ENCODE measurements around the gene CCDC148.
"Not testable (repeated sequence)": the region's sequence is repeated elsewhere in the genome, so short reads cannot be mapped to it uniquely, and the experiment has no call there.

Gene CCDC148

DNA sequence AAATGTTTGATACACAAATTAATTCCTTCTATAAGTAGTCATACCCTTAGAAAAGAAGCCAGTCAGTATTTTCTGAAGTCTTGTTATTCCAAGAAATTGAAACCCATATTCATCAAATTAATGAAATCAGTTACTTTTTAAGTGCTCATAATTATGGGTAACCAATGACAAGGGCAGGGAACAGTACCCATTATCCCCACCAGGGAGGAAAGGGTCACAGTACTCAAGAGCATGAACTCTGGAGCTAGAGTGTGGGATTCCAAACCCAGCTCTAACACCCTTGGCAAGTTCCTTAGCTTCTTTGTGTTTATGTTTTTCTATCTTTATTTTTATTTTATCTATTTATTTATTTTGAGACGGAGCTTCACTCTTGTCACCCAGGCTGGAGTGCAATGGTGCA, 68.4 kb downstream of the CCDC148 start:
- no peak for DNase-seq (ENCODE audit: low read depth, low spot score)
- H3K4me3 ChIP-seq (ENCODE audit: low read length), result no peak overlapping the region

DNA sequence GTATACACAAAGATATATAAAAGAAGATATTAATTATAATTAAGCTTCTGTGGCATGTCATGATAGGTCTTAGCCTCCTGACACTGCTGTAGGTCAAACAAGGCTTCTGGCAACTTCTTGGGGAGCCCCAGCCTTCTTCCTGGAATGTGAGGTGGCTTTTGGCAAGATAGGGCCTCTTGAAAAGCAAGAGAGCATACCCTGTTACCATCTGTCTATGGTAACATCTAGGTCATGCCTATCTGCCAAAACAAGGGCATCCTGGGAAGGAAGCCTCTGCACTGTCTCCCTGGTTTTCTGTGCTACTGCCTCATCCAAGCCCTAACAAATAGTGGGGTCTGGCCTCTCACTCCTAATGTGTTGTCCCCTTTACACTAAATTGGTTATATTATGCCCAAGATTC, 70.9 kb downstream of the CCDC148 start:
- H3K4me3 ChIP-seq (ENCODE audit: low read length), result no peak overlapping the region
- no peak for DNase-seq (ENCODE audit: low read depth, low spot score)

DNA sequence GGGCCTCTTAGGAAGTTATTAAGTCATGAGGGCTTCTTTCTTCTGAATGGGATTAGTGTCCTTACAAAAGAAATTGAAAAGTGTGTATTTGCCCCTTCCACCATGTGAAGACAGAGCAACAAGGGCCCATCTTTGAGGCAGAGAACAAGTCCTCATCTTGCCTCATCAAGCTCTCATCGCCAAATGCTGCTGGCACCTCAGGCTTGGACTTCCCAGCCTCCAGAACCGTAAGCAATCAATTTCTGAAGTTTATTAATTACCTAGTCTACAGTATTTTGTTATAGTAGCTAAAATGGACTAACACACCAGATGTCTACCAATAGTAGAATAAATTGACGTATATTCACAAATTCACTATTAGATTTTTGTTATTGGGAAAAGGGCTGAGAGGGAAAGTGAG, 74.6 kb downstream of the CCDC148 start:
- DNase-seq (ENCODE audit: low read depth, low spot score), result no peak
- H3K4me3 ChIP-seq (ENCODE audit: low read length), result no peak overlapping the region

DNA sequence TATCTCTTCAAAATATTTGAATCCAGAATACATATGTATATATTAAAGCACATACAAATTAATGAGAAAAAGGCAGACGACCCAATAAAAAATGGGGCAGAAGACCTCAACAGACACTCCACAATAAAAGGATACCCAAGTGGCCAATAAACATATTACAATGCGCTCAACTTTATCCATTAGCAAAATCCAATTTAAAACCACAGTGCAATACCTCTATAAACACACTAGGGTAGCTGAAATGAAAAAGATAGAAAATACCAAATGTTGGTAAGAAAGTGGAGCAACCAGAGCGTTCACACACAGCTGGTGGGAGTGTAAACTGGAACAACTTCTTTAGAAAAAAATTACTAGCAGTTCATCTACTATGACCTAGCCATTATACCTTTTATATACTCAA, 75.3 kb downstream of the CCDC148 start:
- H3K4me3 ChIP-seq (ENCODE audit: low read length), result no peak overlapping the region
- DNase-seq (ENCODE audit: low read depth, low spot score), result no peak

DNA sequence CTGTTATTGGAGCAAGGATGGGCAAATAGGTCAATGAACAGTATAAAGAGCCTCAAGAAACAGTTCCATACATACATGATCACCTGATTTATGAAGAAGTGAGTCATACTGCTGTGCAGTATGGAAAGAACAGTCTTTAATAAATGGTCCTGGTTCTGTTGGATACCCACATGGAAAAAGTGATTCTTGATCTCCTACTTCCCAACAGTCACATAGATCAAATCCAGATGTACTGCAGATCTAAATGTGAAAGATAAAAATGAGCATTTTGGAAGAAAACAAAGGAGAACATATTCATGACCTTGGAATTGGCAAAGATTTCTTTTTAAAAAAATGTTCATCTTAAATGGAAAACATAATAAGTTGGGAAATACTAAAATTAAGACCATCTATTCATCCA, 75.8 kb downstream of the CCDC148 start:
- H3K4me3 ChIP-seq (ENCODE audit: low read length), result no peak overlapping the region
- DNase-seq (ENCODE audit: low read depth, low spot score), result no peak

DNA sequence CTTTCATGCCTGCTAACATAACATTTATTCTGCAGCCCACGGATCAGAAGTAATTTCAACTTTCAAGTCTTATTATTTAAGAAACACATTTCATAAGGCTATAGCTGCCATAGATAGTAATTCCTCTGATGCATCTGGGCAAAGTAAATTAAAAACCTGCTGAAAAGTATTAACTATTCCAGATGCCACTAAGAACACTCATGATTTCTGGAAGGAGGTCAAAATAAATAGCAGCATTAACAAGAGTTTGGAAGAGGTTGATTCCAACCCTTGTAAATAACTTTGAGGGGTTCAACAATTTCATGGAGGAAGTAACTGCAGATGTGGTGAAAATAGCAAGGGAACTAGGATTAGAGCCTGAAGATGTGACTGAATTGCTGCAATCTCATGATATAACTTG, 77.6 kb downstream of the CCDC148 start:
- no peak for DNase-seq (ENCODE audit: low read depth, low spot score)
- H3K4me3 ChIP-seq (ENCODE audit: low read length), result no peak overlapping the region

DNA sequence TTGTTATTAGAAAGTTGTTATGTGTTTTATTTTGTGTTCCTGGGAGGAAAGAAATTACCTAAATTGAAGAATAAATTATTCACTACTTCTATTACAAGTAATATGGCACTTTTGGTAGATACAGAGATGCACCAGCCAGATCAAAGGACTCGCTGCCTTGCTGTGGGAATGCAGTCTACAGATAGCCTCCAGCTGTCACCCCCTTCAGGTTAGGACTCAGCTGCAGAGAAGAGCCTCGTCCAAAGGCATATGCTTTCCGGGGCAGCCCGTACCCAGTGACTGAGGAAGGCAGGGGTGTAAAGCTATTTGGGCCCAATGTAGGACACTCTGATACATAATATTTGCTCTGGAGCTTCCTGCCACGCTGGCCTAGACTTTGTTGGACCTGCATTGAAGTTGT, 90.2 kb downstream of the CCDC148 start:
- no peak for DNase-seq (ENCODE audit: low read depth, low spot score)
- no peak overlapping the region for H3K4me3 ChIP-seq (ENCODE audit: low read length)

DNA sequence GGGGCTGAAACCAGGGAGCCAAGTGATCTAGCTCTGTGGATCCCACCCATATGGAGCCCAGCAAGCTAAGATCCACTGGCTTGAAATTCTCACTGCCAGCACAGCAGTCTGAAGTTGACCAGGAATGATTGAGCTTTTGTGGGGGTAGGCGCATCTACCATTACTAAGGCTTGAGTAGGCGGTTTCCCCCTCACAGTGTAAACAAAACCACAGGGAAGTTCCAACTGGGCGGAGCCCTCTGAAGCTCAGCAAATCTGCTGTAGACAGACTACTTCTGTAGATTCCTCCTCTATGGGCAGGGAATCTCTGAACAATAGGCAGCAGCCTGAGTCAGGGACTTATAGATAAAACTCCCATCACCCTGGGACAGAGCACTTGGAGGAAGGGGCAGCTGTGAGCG, 96.7 kb downstream of the CCDC148 start:
- DNase-seq (ENCODE audit: low read depth, low spot score), result no peak

DNA sequence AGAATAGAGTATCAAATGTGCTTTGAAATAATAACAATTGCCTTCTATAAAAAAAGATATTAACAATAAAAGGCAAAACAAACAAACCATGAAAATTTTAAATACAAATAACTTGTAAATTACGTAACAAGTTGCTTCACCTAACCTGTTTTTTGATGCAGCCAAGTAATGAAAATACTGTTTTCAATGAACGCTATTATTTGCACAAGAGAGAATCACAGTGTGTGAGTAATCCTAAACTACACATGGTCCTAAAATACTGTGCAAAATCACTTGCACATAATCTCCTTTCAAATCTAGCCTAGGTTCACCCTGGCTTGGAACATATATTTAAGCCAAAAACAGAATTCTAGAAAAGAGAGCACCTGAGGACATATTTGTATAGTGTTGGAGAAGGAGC, 98.9 kb downstream of the CCDC148 start:
- DNase-seq (ENCODE audit: low read depth, low spot score), result no peak
- no peak overlapping the region for H3K4me3 ChIP-seq (ENCODE audit: low read length)

More for the DNA sequence above, 96.7 kb downstream of the CCDC148 start:
- no peak overlapping the region for H3K4me3 ChIP-seq (ENCODE audit: low read length)

DNA sequence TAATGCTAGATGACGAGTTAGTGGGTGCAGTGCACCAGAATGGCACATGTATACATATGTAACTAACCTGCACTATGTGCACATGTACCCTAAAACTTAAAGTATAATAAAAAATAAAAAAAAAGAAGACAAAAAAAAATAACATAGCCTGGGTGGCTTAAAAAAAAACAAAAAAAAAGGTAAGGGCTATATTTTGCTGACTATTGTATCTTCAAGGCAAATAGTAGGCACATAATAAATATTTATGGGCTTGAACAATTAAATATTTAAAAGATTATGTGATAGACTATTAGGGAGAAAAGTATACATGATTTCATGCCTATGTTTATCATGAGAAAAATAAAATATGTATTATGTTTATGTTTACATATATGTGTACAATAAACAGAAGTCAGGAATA, 99.4 kb downstream of the CCDC148 start:
- DNase-seq (ENCODE audit: low read depth, low spot score), result no peak
- no peak overlapping the region for H3K4me3 ChIP-seq (ENCODE audit: low read length)

DNA sequence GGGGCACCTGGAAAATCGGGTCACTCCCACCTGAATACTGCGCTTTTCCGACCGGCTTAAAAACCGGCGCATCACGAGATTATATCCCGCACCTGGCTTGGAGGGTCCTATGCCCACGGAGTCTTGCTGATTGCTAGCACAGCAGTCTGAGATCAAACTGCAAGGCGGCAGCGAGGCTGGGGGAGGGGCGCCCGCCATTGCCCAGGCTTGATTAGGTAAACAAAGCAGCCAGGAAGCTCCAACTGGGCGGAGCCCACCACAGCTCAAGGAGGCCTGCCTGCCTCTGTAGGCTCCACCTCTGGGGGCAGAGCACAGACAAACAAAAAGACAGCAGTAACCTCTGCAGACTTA, 105.1 kb downstream of the CCDC148 start:
- not testable (repeated sequence) for H3K4me3 ChIP-seq (ENCODE audit: low read length); DNase-seq (ENCODE audit: low read depth, low spot score)

DNA sequence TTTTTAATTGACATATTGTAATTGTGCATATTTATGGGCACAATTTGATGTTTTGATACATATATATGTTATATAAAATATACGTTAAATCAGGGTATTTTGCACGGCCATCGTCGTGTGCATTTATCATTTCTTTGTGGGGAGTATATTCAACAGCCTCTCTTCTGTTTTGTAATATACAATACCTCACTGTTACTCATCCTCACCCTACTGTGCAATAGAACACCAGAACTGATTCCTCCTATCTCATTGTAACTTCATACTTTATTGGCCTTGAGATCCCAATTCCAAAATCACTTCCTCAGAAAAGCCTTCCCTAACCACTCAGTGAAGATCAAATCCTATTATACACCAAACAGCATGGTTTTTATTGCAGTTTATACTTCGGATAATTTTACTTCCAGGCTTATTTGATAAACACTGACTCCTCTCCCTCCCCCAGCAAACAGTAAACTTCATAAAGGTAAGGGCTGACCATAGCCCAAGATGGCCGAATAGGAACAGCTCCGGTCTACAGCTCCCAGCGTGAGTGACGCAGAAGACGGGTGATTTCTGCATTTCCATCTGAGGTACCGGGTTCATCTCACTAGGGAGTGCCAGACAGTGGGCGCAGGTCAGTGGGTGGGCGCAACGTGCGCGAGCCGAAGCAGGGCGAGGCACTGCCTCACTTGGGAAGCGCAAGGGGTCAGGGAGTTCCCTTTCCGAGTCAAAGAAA, 105.6 kb downstream of the CCDC148 start:
- H3K4me3 ChIP-seq (ENCODE audit: low read length); DNase-seq (ENCODE audit: low read depth, low spot score): not testable (repeated sequence)

DNA sequence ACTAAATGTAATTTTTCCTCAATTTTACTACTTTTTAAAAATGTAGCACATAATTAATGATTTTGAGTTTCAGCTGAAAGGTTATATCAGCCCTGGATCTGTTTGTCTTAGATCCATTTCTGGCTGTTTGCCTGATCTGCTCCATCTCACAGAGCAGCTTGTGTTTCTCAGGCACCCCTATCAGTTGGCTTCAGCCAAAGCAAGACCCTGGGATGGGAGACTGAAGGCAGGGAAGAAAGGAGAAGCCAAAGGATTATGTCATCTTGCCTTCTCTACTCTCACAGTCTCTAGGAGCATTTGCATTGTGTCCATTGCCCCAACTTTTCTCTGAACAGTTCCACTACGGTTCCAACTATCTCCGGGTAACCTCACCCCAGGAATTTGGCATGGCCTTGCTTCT, 110.5 kb downstream of the CCDC148 start:
- H3K4me3 ChIP-seq (ENCODE audit: low read length), result no peak overlapping the region
- no peak for DNase-seq (ENCODE audit: low read depth, low spot score)

DNA sequence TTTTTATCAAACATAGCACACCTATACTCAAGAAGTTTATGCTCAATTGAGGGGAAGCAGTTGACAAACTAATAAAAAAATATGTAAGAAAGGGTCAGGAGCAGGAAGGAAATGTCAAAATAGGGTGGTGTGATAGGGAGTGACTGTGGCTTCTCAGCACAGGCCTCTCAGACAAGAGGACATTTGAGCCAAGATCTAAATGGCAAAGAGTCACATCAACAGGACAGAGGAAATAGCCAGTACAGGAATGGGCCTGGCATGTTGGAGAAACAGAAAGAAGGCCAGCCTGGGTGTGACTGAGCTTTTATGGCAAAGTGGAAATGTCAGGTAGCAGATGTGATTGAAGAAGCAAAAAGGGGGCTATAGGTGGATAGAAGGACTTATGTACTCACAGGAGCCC, 117.0 kb downstream of the CCDC148 start:
- H3K4me3 ChIP-seq (ENCODE audit: low read length), result no peak overlapping the region
- DNase-seq (ENCODE audit: low read depth, low spot score), result no peak

DNA sequence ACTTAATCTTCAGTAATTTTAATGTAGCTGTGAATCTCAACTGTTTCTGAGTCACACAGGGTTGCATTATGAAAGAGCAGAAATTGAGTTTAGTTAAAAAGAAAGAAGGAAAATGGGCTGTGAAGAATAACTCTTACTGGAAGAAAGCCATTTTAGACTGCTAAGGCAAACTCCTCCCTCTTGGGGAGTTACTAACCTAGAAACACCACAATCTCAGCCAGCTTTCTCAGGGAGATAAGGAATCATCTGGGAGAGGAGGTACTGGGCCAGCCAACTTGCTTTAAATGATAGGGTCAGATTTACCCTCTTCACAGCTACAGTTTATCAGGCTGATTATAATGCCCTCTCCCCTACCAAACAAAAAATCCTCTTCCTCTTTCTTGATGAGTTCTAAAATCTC, 119.5 kb downstream of the CCDC148 start:
- H3K4me3 ChIP-seq (ENCODE audit: low read length), result no peak overlapping the region
- no peak for DNase-seq (ENCODE audit: low read depth, low spot score)

DNA sequence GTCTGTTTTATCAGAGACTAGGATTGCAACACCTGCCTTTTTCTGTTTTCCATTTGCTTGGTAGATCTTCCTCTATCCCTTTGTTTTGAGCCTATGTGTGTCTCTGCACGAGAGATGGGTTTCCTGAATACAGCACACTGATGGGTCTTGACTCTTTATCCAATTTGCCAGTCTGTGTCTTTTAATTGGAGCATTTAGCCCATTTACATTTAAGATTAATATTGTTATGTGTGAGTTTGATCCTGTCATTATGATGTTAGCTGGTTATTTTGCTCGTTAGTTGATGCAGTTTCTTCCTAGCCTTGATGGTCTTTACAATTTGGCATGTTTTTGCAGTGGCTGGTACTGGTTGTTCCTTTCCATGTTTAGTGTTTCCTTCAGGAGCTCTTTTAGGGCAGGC, 124.8 kb downstream of the CCDC148 start:
- not testable (repeated sequence) for H3K4me3 ChIP-seq (ENCODE audit: low read length); DNase-seq (ENCODE audit: low read depth, low spot score)

DNA sequence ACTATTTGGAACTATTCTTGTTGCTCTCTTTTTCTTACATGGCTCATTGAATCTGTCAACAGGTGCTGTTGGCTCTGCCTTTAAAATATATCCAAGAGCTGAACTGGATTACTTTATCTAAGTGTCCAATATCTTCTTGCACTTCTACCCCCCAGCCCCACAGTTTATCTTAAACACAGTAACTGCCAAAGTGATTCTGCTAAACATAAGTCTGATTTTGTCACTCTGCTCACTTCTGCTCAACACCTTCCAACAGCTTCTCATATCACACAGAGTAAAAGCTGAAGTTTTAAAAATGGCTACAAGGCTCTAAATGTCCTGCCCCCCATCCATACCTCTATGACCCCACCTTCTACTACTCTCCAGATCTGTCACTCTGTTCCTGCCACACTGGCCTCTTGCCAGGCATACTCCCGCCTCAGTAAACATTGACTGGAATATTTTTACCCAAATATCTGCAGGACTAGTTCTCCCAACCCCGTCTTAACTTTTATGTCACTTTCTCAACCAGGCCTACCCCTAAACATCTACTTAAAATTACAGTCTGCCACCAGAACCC, 130.7 kb downstream of the CCDC148 start:
- no peak for DNase-seq (ENCODE audit: low read depth, low spot score)
- H3K4me3 ChIP-seq (ENCODE audit: low read length), result no peak overlapping the region

DNA sequence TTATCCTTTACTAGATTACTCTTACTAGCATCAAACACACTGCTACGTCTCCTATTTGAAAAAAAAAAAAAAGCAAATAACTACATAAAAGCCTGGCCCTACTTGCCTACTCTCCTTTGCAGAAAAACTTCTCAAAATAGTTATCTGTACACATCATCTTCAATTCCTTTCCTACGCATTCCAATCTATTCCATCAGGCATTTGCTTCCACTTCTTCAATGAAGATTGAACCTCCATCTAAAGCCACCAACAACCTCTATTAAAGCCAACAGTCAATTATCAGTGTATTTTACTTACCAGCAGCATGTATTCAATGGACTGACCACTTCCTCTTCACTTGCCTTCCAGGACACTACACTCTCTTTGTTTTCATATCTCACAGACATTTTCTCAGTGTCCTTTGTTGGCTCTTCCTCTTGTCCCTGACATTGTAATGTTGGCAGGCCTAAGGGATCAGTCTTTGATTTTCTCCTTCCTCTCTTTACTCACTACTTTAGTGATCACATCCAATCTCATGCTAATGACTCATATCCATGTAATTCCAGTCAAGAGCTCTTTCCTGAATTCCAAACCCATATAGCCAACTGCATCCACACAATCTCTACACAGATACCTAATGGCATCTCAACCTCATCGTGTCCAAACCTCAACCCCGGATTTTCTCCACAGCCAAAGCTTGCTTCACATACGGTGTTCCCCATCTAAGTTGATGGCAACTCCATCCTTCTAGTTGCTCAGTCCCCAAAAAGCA, 131.3 kb downstream of the CCDC148 start:
- DNase-seq (ENCODE audit: low read depth, low spot score), result no peak
- no peak overlapping the region for H3K4me3 ChIP-seq (ENCODE audit: low read length)

DNA sequence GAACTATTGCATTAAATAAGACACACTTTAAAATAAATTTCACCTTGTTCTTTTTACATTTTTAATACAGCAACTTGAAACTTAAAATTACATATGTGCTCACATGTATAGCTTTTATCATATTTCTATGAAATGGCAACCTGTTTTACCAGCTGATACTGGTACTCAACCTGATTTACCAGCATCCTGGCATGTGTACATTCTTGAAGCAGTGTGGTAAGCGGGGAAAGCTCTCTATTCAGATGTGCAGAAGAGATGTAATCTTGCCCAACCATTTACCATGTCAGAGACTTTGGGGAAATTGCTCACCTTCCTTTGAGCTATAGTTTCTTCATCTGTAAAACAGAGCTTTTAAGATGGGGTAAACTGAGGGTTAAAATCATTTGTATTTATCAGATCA, 133.2 kb downstream of the CCDC148 start:
- no peak for DNase-seq (ENCODE audit: low read depth, low spot score)
- H3K4me3 ChIP-seq (ENCODE audit: low read length), result no peak overlapping the region

DNA sequence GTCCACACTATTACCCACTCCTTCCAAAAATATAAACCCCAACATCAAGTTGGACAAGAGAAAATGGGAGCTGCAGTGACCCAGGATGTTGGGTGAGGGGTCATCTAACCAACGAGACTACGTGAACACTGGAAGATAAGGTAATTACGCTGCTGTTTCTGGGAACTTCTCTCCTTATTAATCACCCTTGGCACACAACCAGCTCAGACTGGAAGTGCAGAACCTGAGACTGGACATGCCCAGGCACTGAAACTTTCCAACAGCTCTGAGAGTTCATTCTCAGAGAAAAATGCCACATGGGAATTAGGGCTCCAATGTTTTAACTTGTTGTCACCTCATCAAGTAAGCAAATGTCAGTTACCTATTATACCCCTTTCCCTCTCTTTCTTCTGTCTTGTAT, 135.3 kb downstream of the CCDC148 start:
- DNase-seq (ENCODE audit: low read depth, low spot score), result no peak
- no peak overlapping the region for H3K4me3 ChIP-seq (ENCODE audit: low read length)

DNA sequence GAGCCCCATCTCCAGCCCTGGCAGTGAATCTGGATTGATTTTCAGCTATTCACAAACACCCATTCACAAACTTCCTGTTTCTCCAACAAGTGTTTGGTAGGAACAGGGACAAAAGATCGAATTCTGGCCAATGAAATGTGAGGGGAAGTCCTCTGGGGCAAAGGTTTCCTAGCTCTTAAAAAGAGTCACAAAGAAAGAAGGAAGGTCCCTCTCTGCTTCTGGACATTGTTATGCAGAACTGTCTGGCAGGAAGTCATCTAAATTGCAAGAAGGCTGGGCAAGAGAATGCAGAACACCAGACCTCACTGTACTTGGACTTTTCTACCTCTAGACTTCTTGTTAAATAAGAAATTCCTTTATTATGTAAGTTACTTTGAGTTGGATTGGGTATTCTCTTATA, 137.3 kb downstream of the CCDC148 start:
- DNase-seq (ENCODE audit: low read depth, low spot score), result no peak
- H3K4me3 ChIP-seq (ENCODE audit: low read length), result no peak overlapping the region

Measured in Jurkat, Clone E6-1 (cell line).